ENCODE data around the gene TFEB. TPM values are rescaled to one million over a fixed set of nuclear protein-coding genes. Genes with fewer than 3 reads are reported as not detected.

The TFEB gene
- total RNA-seq, 3 donors from 2014 or later (not counting 1 experiment from before 2014, with no cell fraction given) = 56.0 to 66.7 (median 66.2) TPM

GRCh38 chr6:41639809-41640371 lies 95.5 kb downstream of the TFEB start:
- no peak overlapping the region for H3K27ac ChIP-seq (ENCODE audit: low read length)
- H3K4me3 ChIP-seq (ENCODE audit: low read length) = no peak overlapping the region
- 86% methylated on average over 5 of the region's 8 CpGs for WGBS (ENCODE audit: insufficient coverage)
- Mint-ChIP-seq H3K4me3 (peak overlapping the region; percentile 65), H3K27ac (no peak overlapping the region), H3K27me3 (ENCODE audit: low read depth in 2 of 2) (peaks cover 41 to 61% of the 10 kb centered on the region in 2 donors), H3K4me1 (peaks cover 0 to 15% of the 10 kb centered on the region in 2 donors), H3K9me3 (no peaks in the 10 kb centered on the region), H3K36me3 (no peaks in the 10 kb centered on the region)
- H3K27me3 ChIP-seq (ENCODE audit: control insufficient read depth, insufficient read depth, low read length) = peaks cover 25% of the 10 kb centered on the region
- H3K4me1 ChIP-seq (ENCODE audit: control insufficient read depth, insufficient read depth, low read length) = peaks cover 17% of the 10 kb centered on the region
- no peak for TF ChIP-seq CTCF (IDR thresholded peaks at IDR 0.05)
- DNase-seq = no peak
- intact Hi-C loops (cut with micrococcal nuclease) = no loop called here
- H3K36me3 ChIP-seq (ENCODE audit: control insufficient read depth, insufficient read depth, low read length) = no peaks in the 10 kb centered on the region
- no peaks in the 10 kb centered on the region for H3K9me3 ChIP-seq (ENCODE audit: control insufficient read depth, insufficient read depth, low read length)
- ATAC-seq = no peak

GRCh38 chr6:41638935-41639808 lies 96.2 kb downstream of the TFEB start:
- Mint-ChIP-seq H3K4me1 (peaks cover 0 to 22% of the 10 kb centered on the region in 2 donors), H3K36me3 (no peaks in the 10 kb centered on the region), H3K9me3 (no peaks in the 10 kb centered on the region), H3K27me3 (ENCODE audit: low read depth in 2 of 2) (peaks cover 41 to 58% of the 10 kb centered on the region in 2 donors), H3K4me3 (peak overlapping the region; percentile 65), H3K27ac (no peak overlapping the region)
- Histone ChIP-seq H3K4me1 (ENCODE audit: control insufficient read depth, insufficient read depth, low read length) (peaks cover 22% of the 10 kb centered on the region), H3K9me3 (ENCODE audit: control insufficient read depth, insufficient read depth, low read length) (no peaks in the 10 kb centered on the region), H3K36me3 (ENCODE audit: control insufficient read depth, insufficient read depth, low read length) (no peaks in the 10 kb centered on the region), H3K4me3 (ENCODE audit: low read length) (no peak overlapping the region), H3K27ac (ENCODE audit: low read length) (no peak overlapping the region), H3K27me3 (ENCODE audit: control insufficient read depth, insufficient read depth, low read length) (peaks cover 25% of the 10 kb centered on the region)
- DNase-seq (no peak), ATAC-seq (no peak)
- intact Hi-C loops (cut with micrococcal nuclease) = no loop called here
- 42% methylated on average over 36 of the region's 40 CpGs for WGBS (ENCODE audit: insufficient coverage)
- no peak for TF ChIP-seq CTCF (IDR thresholded peaks at IDR 0.05)

- 2% methylated on average over 86 of the region's 86 CpGs for WGBS (ENCODE audit: insufficient coverage)
These were observed 97.1 kb downstream of the TFEB start, which contains the start of gene MDFI for GRCh38 chr6:41638002-41638934. Gene MDFI, plus strand, starts transcription at chr6:41638468. Its CDS starts 282 bp downstream, at chr6:41638750.

More at GRCh38 chr6:41638002-41638934, 97.1 kb downstream of the TFEB start, which contains the start of gene MDFI:
- H3K4me3 Mint-ChIP-seq = peak within 1 kb of the TSS; percentile 71
- ATAC-seq (peak in 1 of 3 donors; percentile 34), DNase-seq (no peak)
- H3K4me1 ChIP-seq (ENCODE audit: control insufficient read depth, insufficient read depth, low read length) = peaks cover 22% of the 10 kb centered on the region
- H3K27me3 Mint-ChIP-seq (ENCODE audit: low read depth in 2 of 2) = peaks cover 42 to 57% of the 10 kb centered on the region in 2 donors
- H3K27me3 ChIP-seq (ENCODE audit: control insufficient read depth, insufficient read depth, low read length) = peaks cover 25% of the 10 kb centered on the region
- H3K9me3 Mint-ChIP-seq = no peaks in the 10 kb centered on the region
- H3K36me3 Mint-ChIP-seq = no peaks in the 10 kb centered on the region
- H3K27ac ChIP-seq (ENCODE audit: low read length) = no peak within 1 kb of the TSS
- no peaks in the 10 kb centered on the region for H3K9me3 ChIP-seq (ENCODE audit: control insufficient read depth, insufficient read depth, low read length)
- no peaks in the 10 kb centered on the region for H3K36me3 ChIP-seq (ENCODE audit: control insufficient read depth, insufficient read depth, low read length)
- intact Hi-C loops (cut with micrococcal nuclease) = no loop called here
- no peak for TF ChIP-seq CTCF (IDR thresholded peaks at IDR 0.05)
- H3K27ac Mint-ChIP-seq = no peak within 1 kb of the TSS
- H3K4me1 Mint-ChIP-seq = peaks cover 0 to 22% of the 10 kb centered on the region in 2 donors
- no peak within 1 kb of the TSS for H3K4me3 ChIP-seq (ENCODE audit: low read length)

Measured in natural killer cell (primary cell).